GM18508 (cell line): ENCODE results near the gene OR6B3.
"Not testable (repeated sequence)": the region's sequence is repeated elsewhere in the genome, so short reads cannot be mapped to it uniquely, and the experiment has no call there.

Source experiments
- ATAC-seq: cut with Tn5 transposase; IDR thresholded peaks from one replicate; pipeline ENCODE4 v1.9.1; 2021; ENCODE audit warnings: moderate number of reproducible peaks; ENCODE audit not compliant: insufficient read depth, unreplicated experiment

Gene OR6B3

DNA sequence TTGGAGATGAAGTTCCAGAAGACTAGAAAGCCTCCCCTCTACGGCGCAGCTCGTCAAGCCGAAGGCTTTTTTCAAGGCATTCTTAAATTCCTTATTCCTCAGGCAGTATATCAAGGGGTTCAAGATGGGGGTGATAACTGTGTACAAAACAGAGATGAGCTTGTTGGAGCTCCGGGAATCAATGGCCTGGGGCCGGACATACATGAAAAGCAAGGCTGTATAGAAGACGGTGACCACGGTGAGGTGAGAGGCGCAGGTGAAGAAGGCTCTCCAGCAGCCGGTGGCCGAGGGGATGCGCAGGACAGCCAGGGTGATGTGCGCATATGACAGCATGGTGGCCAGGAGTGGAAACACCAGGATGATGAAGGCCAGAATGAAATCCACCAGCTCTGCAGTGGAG is 8.2 kb downstream of the OR6B3 start:
- ATAC-seq, result no peak

DNA sequence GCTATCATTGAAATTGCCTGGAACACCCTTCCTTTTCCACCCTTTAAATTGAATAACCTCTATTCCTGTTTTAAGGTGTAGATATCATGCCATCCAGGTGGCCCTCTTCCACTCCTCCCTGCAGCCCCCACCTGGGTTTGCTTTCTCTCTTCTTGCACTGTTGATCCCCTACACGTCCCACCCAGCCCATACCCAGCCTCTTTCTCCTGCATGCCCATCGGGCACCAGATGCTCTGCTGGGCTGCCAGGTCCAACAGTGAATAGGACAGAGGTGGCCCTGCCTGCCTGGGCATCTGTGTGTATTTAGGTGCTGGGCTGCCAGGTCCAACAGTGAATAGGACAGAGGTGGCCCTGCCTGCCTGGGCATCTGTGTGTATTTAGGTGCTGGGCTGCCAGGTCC is 9.2 kb downstream of the OR6B3 start:
- not testable (repeated sequence) for ATAC-seq

DNA sequence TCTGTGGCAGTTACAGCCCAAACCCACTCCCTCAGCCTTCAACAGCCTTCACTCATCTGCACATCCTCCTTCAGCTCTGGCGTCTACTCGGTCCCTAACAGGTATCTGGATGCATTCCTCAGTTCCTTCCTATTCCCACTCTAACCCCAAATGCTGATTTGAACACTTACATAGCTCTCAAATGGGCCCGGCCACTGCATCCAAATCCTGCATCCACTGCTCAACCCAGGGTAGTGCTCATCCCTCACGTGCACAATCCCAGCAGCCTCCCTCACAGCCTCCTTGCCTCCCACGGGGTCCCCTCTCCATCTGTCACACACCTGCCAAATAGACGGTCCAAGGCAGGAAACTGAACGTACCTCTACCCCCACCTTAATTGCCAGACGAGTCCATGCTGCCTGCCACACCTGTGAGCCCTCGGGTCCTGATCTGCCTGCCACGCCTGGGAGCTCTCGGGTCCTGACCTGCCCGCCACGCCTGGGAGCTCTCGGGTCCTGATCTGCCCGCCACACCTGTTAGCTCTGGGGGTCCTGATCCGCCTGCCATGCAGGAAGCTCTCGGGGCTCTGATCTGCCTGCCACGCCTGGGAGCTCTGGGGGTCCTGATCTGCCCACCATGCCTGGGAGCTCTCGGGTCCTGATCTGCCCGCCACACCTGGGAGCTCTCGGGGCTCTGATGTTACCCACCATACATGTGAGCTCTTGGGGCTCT is 9.9 kb downstream of the OR6B3 start:
- no peak for ATAC-seq

DNA sequence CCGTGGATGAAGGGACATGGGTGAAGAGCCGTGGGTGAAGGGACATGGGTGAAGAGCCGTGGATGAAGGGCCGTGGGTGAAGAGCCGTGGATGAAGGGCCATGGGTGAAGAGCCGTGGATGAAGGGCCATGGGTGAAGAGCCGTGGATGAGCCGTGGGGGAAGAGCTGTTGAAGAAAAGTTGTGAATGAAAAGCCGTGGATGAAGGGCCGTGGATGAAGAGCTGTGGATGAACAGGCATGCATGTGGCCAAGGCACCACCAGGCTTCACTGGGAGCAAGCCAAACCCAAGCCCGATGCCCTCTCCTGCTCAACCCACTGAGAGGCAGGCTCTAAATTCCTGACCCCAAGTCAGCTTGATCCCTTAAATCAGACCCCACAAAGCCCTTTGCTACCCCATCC is 10.6 kb downstream of the OR6B3 start:
- ATAC-seq, result no peak

DNA sequence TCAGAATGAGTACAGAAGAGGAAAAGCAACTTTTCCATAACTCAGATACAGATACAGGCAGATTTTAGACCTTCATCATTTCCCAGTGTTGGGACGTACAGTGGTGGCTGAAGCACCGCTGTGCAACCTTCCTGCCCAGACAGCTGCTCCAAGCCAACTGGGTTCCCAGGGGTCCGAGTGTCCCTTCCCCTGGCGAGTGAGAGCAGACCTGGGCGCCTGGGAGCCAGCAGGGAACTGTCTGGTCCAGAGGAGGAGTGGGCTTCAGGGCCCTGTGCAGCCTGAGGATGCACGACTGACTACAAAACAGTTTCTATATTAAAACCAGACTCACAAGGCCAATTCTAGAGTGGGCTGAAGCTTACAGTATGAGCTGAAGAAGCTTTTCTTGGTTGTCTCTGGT is 12.0 kb downstream of the OR6B3 start:
- no peak for ATAC-seq

DNA sequence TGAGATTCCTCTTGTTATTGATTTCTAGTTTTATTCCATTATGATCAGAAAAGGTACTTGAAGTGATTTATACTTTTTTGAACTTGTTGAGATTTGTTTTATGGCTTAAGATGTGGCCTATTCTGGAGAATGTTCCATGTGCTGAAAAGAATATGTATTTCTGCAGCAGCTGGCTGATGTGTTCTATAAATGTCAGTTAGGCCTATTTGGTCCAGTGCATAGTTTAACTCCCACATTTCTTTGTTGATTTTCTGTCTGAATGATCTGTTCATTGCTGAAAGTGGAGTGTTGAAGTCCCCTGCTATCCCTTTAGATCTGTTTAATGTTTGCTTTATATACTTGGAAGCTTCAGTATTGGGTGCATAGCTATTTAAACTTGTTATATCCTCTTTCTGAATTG is 16.0 kb downstream of the OR6B3 start:
- ATAC-seq, result no peak

DNA sequence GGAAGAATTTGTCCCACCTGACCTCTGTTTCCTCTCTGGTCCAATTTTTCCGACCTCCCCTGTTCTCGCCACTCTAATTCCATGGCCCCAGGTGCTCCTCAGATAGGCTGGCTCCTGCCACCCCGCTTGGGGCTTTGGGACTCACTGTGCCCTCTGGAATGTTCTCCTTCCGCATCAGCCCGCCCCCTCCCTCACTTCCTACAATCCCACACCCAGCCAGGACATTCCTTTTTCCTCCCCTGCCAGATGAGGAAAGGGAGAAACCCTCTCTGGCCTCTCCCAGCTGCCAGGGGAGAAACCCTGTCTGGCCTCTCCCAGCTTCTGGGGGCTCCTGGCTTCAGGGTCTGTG is 20.0 kb downstream of the OR6B3 start:
- ATAC-seq, result no peak

DNA sequence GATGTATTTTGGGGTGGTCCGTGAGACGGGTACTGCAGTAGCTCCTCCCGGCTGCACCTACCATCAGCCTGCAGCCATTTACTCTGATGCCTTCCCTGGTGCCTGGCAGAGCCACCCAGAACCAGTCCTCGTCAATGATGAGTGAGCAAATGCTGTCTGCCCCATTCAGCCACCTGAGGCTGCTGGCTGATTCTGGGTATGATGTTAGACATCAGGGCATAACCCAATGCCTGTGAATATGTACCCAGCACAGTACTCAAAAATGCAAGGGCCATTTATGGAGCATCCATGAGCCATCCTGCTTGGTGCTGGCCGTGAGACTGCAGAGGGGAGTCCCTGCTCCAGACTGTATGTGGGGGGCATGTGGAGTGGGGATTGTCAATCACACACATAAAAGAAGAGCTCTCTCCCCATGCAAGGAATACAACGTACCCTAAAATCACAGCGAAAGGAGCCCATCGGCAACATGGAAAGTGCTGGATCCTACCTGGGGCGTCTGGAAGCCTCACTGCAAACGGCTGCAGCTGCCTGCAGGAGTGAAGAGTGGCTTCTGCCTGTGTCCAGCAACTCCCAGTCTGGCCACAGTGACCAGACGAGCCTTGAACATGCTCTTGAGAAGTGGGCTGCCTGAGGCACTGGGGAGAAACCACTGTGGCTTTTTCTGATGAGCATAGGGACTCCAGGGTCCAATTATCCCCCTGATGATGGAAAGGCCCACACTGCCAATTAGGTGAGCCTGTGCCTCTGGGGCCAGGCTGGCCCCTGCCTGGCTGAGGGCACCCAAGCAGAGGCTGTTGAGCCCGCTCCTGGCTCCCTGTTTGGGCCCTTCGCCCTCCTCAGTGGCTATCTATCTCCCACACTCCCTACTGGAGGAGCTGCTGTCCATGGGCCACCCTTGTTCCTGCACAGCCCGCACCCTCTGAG is 20.7 kb downstream of the OR6B3 start:
- no peak for ATAC-seq

DNA sequence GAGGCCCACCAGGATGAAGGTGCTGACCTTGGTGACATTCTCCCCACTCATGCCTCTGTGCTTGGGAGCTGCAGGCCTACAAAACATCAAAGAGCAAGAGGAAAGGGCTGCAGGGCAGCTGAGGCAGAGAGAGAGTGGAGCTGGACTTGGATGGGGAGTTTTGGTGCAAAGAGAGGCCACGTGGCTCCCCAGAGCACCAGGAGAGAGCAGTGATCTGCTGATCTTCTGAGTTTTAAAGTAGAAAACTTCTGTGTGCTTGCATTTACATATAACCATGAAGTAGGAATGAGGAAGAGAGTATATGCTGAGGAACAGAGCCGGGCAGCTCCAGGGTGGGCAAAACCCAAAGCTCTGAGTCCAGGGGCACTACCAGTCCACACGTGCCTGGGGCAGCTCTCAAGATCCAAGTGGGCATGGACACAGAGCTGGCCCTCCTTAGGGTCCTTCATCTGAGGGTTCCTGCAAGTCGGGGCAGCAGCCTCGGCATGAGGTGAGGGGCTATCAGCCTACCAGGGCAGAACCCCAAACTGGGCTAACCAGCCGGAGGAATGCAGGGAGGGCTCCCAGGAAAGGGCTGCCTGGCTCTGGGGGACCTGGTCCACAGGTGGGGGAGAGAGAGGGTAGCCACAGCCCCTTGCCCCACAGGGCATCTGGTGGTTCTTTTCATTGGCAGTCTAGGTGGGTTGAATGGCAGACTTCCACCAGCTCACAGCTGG is 22.8 kb downstream of the OR6B3 start, which contains the start of gene OR6B2:
Gene OR6B2 (minus strand): TSS at position 51 of the 716 bp plus-strand sequence. CDS start 0 bp downstream, at position 51.
- no peak for ATAC-seq

DNA sequence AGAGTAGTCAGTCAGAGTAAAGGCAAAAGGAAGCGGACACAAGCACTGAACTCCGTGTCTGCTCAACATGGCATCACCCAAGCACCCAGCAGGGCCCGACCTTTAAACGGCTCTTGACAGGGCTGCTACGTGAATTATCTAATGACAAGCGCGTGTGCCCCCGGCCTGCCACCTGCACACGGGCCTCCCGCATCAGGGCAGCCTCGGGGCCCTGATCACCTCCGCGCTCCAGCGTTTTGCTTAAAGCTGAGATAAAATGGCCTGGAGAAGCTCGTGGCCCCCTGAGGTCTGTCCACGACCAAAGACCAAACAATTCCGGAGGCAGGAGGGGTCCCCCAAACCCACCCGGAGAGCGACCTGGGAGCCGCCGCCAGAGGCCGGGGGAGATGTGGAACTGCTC is 28.6 kb downstream of the OR6B3 start:
- ATAC-seq, result no peak

DNA sequence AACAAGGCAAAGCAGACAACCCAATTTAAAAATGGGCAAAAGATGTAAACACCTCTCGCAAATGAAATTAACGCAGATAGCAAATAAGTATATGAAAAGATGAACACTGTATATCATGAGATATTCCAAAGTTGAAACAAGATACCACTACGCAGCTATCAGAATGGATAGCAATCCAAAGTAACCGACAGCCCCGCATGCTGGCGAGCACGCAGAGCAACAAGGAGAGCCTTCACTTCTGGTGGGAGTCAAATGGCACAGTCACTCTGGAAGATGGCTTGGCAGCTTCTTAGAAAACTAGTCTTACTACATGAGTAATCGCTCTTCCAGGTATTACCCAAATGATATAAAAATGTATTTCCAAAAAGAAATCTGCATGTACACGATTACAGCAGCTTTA is 29.5 kb downstream of the OR6B3 start:
- no peak for ATAC-seq

DNA sequence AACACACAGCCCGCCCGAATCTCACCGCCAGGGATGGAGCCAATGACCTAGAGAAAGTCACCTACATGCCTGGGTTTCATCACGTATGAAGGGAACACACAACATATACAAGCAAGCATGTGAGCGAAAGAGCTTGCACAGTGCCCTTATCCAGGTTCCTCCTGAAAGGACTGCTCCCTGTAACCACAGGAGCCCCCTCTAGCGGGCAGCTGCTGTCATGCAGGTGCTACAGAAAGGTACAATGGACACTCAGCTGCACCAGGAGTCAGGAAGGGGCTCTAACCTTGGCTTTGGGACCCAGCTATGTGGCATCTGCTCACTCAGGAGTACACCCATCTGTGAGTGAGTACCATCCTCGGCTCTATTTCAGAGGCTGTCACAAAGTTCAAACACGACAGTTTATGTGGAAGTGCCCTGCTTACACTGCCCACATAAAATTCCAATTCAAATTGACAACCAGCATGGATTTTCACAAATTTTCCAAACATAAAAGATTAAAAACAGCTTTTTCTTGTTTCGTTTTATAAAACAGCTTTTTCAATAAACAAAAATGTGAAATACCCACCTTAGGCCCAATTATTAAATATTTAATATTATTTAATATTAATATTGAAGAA is 31.7 kb downstream of the OR6B3 start:
- ATAC-seq, result no peak

DNA sequence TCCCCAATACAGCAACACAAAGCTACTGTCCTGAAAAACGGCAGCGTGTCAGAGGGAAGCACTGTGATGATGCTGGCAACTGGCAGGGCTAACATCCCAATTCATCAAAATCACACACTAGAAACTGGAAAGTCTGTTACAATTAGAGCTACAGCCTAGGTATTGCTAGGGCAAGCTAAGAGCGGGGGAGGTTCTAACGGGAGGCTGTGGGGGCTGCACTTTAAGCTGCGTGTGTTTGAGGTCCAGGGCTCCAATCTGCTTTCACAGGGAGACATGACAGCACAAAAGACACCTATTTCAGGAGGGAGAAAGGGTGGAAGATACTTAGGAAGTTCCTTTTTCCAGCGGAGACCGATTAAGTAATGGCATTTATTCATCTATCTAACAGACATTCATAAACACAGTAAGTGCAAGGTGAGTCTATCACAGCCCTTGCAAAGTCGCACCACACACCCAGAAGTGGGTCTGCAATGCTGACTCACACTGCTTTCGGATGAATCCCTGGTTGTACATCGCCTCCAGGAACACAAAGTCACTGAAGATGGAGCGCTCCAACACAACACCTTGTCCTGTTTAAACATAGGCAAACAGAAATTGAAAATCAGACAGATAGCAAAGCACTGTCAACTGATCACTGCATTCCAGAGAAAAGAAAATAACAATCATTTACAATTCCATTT is 35.1 kb downstream of the OR6B3 start:
- no peak for ATAC-seq

DNA sequence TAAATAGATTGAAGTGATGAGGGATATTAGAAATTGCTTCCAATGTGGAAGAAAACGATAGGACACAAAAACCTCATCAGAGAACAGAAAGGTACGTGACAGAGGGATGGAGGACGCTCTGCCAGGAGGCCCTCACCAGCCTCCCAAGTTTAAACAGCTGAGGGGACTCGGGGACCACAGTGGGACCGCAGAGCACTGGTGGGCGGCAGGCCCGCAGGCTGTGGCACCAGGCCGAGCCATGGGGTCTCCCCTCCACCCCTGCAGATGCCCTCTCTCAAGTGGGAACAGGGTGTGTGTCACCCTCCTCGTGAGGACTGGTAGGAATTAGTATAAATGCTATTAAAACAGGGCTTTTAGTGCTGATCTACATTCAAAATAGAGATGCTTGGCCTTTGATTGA is 39.0 kb downstream of the OR6B3 start:
- ATAC-seq, result no peak

DNA sequence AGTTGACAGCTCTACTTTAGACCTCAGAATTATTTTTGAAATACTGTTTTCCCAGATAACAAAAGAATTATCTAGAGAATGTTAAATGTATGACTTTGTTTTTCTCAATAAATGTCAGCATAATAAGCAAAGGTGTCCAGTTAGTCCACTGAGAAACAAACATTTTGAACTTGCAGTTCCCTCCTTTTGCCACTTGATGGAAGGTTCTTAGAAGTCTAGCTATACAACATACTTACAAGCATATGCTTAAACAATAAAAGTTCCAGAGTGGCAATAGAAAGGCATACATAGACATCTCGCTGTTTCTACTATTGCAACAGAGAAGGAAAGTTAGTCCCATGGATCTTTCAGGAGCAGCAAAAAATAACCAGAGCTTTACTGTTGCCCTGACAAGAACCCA is 40.0 kb downstream of the OR6B3 start:
- ATAC-seq, result no peak

DNA sequence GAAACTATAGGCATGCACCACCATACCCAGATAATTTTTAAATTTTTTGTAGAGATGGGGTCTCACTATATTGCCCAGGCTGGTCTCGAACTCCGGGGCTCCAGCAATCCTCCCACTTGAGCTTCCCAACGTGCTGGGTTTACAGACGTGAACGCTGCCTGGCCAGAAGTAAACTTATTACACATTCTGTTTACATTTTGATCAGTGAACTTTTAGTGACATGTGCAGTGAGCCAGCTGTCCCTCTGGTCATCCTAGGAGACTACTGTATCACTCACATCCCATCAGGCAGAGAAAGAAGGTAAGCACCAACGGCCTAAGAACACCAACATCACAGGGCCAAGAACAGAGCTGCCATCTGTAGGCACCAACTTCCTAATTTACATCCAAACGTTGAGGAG is 50.3 kb downstream of the OR6B3 start:
- no peak for ATAC-seq

DNA sequence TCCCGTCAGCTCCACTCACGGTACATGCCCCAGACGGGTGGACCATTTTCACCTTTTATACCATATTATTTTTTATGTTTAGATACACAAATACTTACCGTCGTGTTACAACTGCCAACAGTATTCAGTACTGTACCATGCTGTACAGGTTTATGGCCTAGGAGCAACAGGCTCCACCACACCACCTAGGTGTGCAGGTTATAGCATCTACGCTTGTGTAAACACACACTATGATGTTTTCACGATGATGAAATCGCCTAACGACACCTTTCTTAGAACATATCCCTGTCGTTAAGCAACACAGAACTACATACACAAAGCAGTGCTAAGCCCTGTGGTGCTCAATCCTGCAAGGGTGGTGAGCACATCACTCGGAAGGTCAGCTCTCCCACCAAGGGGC is 52.6 kb downstream of the OR6B3 start:
- no peak for ATAC-seq

DNA sequence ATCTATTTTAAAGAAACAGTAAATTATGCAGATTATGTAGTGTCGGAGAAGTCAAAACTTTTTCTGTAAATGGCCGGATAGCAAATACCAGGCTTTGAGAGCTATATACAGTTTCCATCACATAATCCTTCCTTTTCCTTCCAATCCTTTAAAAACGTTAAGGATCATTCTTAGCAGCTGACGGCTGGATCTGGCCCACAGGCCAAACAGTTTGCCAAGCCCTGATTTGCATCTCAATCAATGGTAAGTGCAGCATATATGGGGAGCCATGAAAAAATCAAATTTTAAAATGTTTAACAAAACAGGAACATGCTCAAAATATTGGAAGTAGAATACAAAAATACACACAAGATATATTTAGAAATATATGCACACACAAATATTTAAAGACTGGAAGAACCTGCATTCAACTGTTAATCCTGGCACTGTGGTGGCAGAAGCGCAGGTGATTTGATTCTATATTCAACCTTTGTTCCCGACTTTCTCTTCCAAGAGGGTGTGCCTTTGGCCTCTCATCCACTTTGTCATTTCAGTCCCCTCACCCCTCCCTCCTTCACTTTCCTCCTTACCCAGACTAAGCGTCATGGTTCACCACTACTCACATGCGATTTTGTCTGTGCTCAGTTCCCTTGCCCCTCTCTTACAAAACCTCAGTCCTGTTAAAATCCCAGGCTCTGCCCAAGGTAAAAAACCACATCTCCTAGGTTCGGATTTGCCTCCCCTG is 55.5 kb downstream of the OR6B3 start:
- no peak for ATAC-seq
